Gastroesophageal sphincter (tissue), 4 donors: ENCODE results near the gene MYL11. TPM values are rescaled to one million over a fixed set of nuclear protein-coding genes. Genes with fewer than 3 reads are reported as not detected.
A peak's percentile ranks its signal among the peaks of the same experiment; 100 is the strongest.

Experiments
- ATAC-seq: fragments of 150-250 bp; one replicate; pipeline ENCODE4 v1.9.1; 2016; ENCODE audit warnings: mild to moderate bottlenecking, moderate library complexity
- H3K27ac ChIP-seq, 4 donors: fragments of 200-600 bp; sonication (generic) in 3 of 4; 1 replicate in 3 of 4; 2 replicates in 1 of 4; pipeline ENCODE4 v1.5.1; 2016 to 2019
- H3K27me3 ChIP-seq: fragments of 200-600 bp; sonication (generic); one replicate; pipeline ENCODE4 v1.5.1; 2019
- H3K36me3 ChIP-seq, 2 donors: fragments of 200-600 bp; sonication (generic); one replicate each; pipeline ENCODE4 v1.5.1; 2019; ENCODE audit warnings: control low read depth in 1 of 2
- H3K4me1 ChIP-seq, 3 donors: fragments of 200-600 bp; sonication (generic); 1 replicate in 2 of 3; 2 replicates in 1 of 3; pipeline ENCODE4 v1.5.1; 2016 to 2019; ENCODE audit warnings: control low read depth in 2 of 3
- H3K4me3 ChIP-seq, 2 donors: fragments of 200-600 bp; sonication (generic); one replicate each; pipeline ENCODE4 v1.5.1; 2019; ENCODE audit warnings: mild to moderate bottlenecking in 1 of 2, moderate library complexity in 1 of 2
- H3K9me3 ChIP-seq, 3 donors: fragments of 200-600 bp; sonication (generic); one replicate each; pipeline ENCODE4 v1.5.1; 2017 to 2019; ENCODE audit warnings: control low read depth in 2 of 3
- EP300 ChIP-seq: sonication (generic); formaldehyde crosslinking; IDR thresholded peaks from one replicate; pipeline ENCODE4 v1.6.1; 2017; ENCODE audit warnings: antibody characterized with exemption, mild to moderate bottlenecking
- POLR2A ChIP-seq, 2 donors: fragments of 450-650 bp; IDR thresholded peaks; one replicate each; pipeline ENCODE4 v1.6.1; 2017; ENCODE audit warnings: antibody characterized with exemption in 2 of 2, mild to moderate bottlenecking in 2 of 2, moderate library complexity in 1 of 2
- POLR2AphosphoS5 ChIP-seq: sonication (generic); formaldehyde crosslinking; IDR thresholded peaks from one replicate; pipeline ENCODE4 v1.6.1; 2017; ENCODE audit warnings: antibody characterized with exemption
- WGBS, 2 donors: methylation state at CpG; one replicate each; pipeline ENCODE4 v1.1.5; 2018; ENCODE audit warnings: low coverage in 1 of 2; 5-methylcytosine and 5-hydroxymethylcytosine counted together
- total RNA-seq, 4 donors: library from RNA; depleted of rRNA; stranded (reverse); fragments of >200 nt; gene quantifications; one replicate each; pipeline ENCODE4 v1.1.0, GENCODE V29; 2016
- TF ChIP-seq, protein P1 (sequence below), 4 experiments: fragments of 200-600 bp in 2 of 4; fragments of 450-650 bp in 2 of 4; sonication (generic) in 1 of 4; IDR thresholded peaks; one replicate each; pipeline ENCODE4 v1.5.1; 2017 to 2019; ENCODE audit warnings: antibody characterized with exemption in 4 of 4, mild to moderate bottlenecking in 2 of 4, moderate library complexity in 2 of 4

The MYL11 gene
- total RNA-seq, 4 donors from 2014 or later = not detected

DNA sequence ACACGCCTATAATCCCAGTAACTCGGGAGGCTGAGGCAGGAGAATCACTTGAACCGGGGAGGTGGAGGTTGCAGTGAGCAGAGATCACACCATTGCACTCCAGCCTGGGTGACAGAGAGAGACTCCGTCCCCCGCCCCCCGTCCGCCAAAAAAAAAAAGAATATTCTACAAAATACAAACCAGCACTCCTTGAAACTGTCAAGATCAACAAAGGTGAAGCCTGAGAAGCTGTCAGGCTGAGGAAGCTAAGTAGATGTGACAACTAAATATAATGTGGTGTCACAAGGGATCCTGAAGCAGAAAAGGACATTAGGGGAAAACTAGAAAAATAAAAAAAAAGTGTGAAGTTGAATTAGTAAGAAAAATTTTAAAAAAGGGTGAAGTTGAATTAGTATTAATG lies 25.7 kb upstream of the MYL11 start:
- Histone ChIP-seq H3K4me1 (peaks cover 3 to 29% (median 22%) of the 10 kb centered on the region in 3 donors), H3K9me3 (no peaks in the 10 kb centered on the region), H3K36me3 (peaks cover 0 to 47% of the 10 kb centered on the region in 2 donors), H3K27me3 (no peaks in the 10 kb centered on the region), H3K4me3 (no peak overlapping the region), H3K27ac (no peak overlapping the region)
- TF ChIP-seq POLR2A (IDR thresholded peaks at IDR 0.05) = no peak
- TF ChIP-seq, protein P1, sequence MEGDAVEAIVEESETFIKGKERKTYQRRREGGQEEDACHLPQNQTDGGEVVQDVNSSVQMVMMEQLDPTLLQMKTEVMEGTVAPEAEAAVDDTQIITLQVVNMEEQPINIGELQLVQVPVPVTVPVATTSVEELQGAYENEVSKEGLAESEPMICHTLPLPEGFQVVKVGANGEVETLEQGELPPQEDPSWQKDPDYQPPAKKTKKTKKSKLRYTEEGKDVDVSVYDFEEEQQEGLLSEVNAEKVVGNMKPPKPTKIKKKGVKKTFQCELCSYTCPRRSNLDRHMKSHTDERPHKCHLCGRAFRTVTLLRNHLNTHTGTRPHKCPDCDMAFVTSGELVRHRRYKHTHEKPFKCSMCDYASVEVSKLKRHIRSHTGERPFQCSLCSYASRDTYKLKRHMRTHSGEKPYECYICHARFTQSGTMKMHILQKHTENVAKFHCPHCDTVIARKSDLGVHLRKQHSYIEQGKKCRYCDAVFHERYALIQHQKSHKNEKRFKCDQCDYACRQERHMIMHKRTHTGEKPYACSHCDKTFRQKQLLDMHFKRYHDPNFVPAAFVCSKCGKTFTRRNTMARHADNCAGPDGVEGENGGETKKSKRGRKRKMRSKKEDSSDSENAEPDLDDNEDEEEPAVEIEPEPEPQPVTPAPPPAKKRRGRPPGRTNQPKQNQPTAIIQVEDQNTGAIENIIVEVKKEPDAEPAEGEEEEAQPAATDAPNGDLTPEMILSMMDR (IDR thresholded peaks at IDR 0.05) = no peak
- TF ChIP-seq POLR2AphosphoS5 = no peak
- TF ChIP-seq EP300 = no peak
- 88% methylated on average over 7 of the region's 7 CpGs; no CpG with 5 or more reads in 1 of the 2 donors for WGBS, 2 donors
- no peak for ATAC-seq

DNA sequence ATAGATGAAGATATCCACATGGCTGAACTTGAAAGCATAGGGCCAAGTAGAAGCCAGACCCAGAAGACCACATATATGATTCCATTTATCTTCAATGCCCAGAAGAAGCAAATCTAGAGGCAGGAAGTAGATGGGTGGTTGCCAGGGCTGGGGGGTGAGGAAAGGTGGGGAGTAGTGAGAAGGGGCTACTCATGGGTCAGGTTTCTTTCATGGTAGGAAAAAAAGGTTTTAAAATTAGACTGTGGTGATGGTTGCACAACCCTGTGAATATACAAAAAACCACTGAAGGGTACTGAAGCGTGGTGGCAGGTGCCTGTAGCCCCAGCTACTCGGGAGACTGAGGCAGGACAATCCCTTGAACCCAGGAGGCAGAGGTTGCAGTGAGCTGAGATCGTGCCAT lies 24.9 kb upstream of the MYL11 start:
- peaks cover 3 to 37% (median 26%) of the 10 kb centered on the region in 3 donors for H3K4me1 ChIP-seq
- no peak overlapping the region for H3K4me3 ChIP-seq
- H3K27me3 ChIP-seq = no peaks in the 10 kb centered on the region
- no peak for TF ChIP-seq EP300
- TF ChIP-seq POLR2AphosphoS5 = no peak
- TF ChIP-seq POLR2A (IDR thresholded peaks at IDR 0.05) = no peak
- TF ChIP-seq, protein P1 (IDR thresholded peaks at IDR 0.05) = no peak
- peak overlapping the region in 1 of 4 donors; percentile 19 for H3K27ac ChIP-seq
- peaks cover 0 to 48% of the 10 kb centered on the region in 2 donors for H3K36me3 ChIP-seq
- WGBS, 2 donors = 66 to 92% methylated on average over 2 to 3 of the region's 3 CpGs
- ATAC-seq = no peak
- H3K9me3 ChIP-seq = no peaks in the 10 kb centered on the region

DNA sequence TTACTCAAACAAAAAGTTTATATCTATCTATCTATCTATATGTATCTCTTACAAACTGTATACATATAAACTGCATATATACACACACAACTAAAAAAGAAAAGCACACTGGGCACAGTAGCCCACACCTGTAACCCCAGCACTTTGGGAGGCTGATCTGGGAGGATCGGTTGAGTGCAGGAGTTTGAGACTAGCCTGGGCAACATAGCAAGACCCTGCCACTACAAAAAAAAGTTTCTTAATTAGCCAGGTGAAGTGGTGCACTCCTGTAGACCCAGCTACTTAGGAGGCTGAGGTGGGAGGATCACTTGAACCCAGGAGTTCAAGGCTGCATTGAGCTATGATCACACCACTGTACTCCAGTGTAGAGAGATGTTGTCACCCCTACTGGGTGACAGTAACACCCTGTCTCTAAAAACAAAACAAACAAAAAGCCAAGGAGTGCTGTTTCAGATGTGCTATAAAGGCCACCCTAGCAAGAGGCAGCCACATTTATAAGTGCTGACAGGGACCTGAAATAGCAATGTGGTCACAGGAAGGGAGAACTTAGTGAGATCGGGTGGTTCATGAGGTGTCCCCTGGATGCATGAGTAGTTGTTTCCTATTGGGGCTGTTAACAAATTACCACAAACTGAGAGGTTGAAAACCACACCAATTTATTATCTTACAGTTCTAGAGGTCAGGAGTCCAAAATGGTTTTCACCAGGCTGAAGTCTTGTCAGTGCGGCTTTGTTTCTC lies 24.3 kb upstream of the MYL11 start:
- 68 to 75% methylated on average over 2 to 3 of the region's 3 CpGs for WGBS, 2 donors
- peaks cover 3 to 37% (median 26%) of the 10 kb centered on the region in 3 donors for H3K4me1 ChIP-seq
- no peaks in the 10 kb centered on the region for H3K9me3 ChIP-seq
- H3K27me3 ChIP-seq = no peaks in the 10 kb centered on the region
- no peak overlapping the region for H3K4me3 ChIP-seq
- H3K36me3 ChIP-seq = peaks cover 0 to 48% of the 10 kb centered on the region in 2 donors
- no peak for ATAC-seq
- no peak overlapping the region for H3K27ac ChIP-seq
- TF ChIP-seq POLR2A (IDR thresholded peaks at IDR 0.05) (no peak), POLR2AphosphoS5 (no peak), EP300 (no peak)

DNA sequence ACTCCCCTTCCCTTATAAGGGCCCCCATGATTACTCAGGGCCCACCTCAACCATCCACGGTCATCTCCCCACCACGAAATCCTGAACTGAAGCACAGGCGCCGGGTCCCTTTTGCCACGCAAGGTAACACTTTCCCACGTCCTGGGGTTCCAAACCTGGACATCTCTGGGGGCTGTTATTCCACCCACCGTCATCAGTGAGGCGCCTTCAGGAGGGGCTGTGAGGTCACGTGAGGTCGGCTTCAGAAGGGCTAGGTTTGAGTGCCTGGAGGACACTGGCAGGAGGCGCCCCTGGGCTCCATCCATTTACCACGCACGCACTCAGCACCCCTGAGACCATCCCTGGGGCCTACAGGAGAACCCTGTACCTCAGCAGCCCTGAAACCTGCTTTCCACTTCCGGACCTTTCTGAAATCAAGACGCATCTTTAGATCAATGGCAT lies 23.6 kb upstream of the MYL11 start:
- TF ChIP-seq, protein P1 (IDR thresholded peaks at IDR 0.05) = no peak
- TF ChIP-seq POLR2A (IDR thresholded peaks at IDR 0.05) (no peak), POLR2AphosphoS5 (no peak), EP300 (no peak)
- Histone ChIP-seq H3K36me3 (peaks cover 0 to 48% of the 10 kb centered on the region in 2 donors), H3K4me3 (no peak overlapping the region), H3K9me3 (no peaks in the 10 kb centered on the region), H3K4me1 (peaks cover 3 to 43% (median 31%) of the 10 kb centered on the region in 3 donors), H3K27me3 (no peaks in the 10 kb centered on the region), H3K27ac (peak overlapping the region in 1 of 4 donors; percentile 94)
- no peak for ATAC-seq
- WGBS, 2 donors = 72 to 85% methylated on average over 4 to 6 of the region's 15 CpGs

DNA sequence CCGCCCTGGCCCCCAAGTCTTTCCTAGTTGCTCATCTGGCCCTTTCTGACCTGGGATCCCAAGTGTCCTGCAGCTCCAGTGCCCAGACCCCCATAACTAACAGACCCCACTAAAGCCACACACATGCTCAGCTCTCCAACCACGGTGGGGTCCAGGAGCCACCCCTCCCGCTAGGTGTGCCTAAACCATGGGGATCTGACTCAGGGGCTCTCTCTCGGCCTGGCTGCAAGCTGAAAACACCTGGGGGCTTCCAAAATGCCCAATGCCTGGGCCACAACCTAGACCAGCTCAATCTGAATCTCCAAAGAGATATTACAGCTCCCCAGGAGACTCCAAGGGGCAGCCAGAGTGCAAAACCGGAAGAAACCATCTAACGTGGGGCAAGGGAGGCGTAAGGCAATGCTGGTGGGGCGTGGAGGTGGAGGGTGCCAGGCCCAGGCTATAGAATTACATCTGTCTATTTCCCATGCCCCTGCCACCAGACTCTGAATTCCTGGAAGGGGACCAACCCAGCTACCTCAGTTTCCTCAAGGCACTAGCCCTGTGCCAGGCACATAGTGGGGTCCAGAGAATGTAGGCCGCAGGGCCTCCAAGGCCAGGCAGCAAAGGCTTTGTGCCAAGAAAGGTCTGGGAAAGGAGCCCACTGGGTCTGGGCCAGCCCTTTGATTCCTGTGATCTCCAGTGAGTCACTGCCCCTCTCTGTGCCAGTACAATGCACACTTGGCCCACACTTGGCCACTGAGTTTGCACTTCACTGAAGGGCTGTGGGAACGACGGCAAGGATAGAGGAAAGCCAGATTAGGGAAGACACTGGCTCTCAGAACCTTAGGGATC lies 22.8 kb upstream of the MYL11 start:
- Histone ChIP-seq H3K9me3 (no peaks in the 10 kb centered on the region), H3K4me3 (no peak overlapping the region), H3K36me3 (peaks cover 0 to 52% of the 10 kb centered on the region in 2 donors), H3K4me1 (peaks cover 3 to 51% (median 39%) of the 10 kb centered on the region in 3 donors), H3K27ac (peak overlapping the region in 3 of 4 donors; percentile 87 to 100 (median 94)), H3K27me3 (no peaks in the 10 kb centered on the region)
- WGBS, 2 donors = 42 to 83% methylated on average over 1 to 4 of the region's 11 CpGs
- peak; percentile 56 for ATAC-seq
- no peak for TF ChIP-seq EP300
- TF ChIP-seq POLR2AphosphoS5 = peak; percentile 95
